HG03575 (cell line): ENCODE data around the gene CUZD1.

Experiments used
- ATAC-seq: cut with Tn5 transposase; IDR thresholded peaks from one replicate; pipeline ENCODE4 v1.9.1; 2021; ENCODE audit not compliant: unreplicated experiment, insufficient number of reproducible peaks, low FRiP score; ENCODE audit errors: extremely low read depth

The CUZD1 gene

DNA sequence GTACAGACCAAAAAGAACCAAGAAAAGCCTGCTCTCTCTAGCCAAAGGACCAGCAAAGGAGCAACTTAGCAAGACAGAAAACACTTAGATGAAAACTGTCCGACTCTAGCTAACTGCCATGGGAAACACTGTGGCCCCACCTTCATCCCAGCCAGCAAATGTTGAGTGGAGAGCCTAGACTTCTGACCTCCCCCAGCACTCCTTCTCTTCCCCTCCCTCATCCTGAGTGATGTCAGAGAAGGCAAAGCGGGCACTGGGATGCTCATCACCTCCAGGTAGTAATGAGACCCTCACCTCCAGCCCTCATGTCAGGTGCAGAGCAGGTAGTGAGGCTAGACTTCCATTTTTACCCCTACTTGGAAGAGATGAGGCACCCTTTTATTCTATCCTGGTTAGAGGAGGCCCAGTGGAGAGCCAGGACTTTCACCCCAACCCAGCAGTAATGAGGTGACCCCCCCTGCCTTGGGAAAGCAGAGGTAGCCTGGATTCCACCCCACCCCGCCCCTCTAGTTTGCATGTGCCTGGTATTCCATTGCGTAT is 16.9 kb downstream of the CUZD1 start:
- no peak for ATAC-seq

- ATAC-seq = no peak
Observed at GRCh38 chr10:122827302-122827701, 18.4 kb downstream of the CUZD1 start.

- no peak for ATAC-seq
Observed at GRCh38 chr10:122822973-122823690, 22.5 kb downstream of the CUZD1 start.

GRCh38 chr10:122821808-122822207 is 23.8 kb downstream of the CUZD1 start:
- ATAC-seq = no peak

GRCh38 chr10:122815458-122815857 is 30.2 kb downstream of the CUZD1 start:
- ATAC-seq = no peak

DNA sequence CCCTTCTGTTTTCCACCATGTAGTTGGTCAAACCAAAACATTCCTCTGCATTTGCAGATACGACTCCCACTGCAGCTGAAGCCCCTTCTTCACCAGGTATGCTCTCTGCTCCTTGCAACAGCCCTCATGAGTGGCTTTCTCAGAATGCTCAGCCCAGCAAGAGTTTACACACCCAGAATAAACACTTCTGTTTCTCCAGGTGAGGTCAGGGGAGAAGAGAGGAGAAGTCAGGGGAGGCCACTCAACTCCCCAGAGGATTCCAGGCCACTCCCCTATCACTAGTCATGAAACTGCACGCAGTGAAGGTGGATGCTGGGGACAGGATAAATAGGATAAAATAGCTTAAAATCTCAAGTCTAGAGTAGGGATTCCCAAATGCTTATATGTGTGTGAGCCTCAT is 31.2 kb downstream of the CUZD1 start:
- ATAC-seq = no peak

- ATAC-seq = no peak
Observed at GRCh38 chr10:122812751-122813150, 32.9 kb downstream of the CUZD1 start.

DNA sequence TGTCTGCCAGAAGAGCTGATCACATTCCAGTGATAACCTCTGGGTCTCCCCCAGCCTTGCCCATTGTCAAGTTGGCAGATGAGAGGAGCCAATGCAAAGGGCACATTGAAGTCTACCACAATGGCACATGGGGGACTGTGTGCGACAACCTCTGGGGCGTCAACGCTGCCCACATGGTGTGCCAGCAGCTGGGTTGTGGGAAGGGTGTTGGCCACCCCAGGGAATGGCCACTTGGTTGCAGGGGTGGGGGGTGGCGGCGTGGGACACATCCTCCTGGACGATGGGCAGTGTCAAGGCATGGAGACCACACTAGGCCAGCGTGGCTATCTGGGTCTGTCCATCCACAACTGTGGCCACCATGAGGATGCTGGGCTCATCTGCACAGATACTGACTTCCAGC is 43.4 kb downstream of the CUZD1 start:
- no peak for ATAC-seq

DNA sequence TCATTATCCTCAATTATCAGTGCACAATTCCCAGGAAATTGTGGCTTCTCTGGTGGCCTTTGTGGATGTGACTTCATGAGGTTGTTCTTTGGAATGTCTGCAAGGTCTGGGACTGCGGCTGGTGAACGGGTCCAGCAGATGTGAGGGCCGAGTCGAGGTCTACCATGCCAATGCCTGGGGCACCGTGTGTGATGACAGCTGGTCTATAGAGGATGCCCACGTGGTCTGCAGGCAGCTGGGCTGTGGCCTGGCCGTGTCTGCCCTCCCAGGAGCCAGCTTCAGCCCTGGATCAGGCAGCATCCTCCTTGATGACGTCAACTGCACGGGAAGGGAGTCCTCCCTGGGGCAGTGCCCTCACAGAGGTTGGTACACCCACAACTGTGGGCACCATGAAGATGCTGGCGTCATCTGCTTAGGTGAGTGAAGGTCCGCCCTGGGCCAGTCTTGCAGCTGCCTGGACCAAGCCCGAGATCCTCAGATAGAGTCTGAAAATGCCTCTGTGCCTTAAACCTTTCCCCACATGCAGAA is 46.9 kb downstream of the CUZD1 start:
- ATAC-seq = no peak

GRCh38 chr10:122796796-122797195 is 48.9 kb downstream of the CUZD1 start:
- no peak for ATAC-seq

GRCh38 chr10:122795924-122796323 is 49.7 kb downstream of the CUZD1 start:
- ATAC-seq = no peak

- ATAC-seq = no peak
Observed at GRCh38 chr10:122786269-122786668, 59.4 kb downstream of the CUZD1 start.

- ATAC-seq = no peak
Observed at GRCh38 chr10:122782911-122783310, 62.7 kb downstream of the CUZD1 start.
